ENCODE measurements around the gene PLA2G4B. TPM values are rescaled to one million over a fixed set of nuclear protein-coding genes. Genes with fewer than 3 reads are reported as not detected.

PLA2G4B gene
- 10 to 100 TPM; 31.6 to 48.1 TPM for polyA plus RNA-seq

GRCh38 chr15:41838400-41838897 lies at the start of gene PLA2G4B:
Gene PLA2G4B (plus strand): TSS chr15:41838847. CDS start chr15:41838914, 67 bp downstream.
- peaks cover 7 to 49% of the 10 kb centered on the region in 2 donors for H3K4me1 ChIP-seq (ENCODE audit: control insufficient read depth in 2 of 2, insufficient read depth in 2 of 2, low read length in 1 of 2)
- no peaks in the 10 kb centered on the region for H3K27me3 ChIP-seq (ENCODE audit: control insufficient read depth in 1 of 2, insufficient read depth in 2 of 2, low read length in 2 of 2)
- H3K4me3 ChIP-seq (ENCODE audit: low read depth in 1 of 2, low read length in 2 of 2) = peak within 1 kb of the TSS; percentile 8 to 9
- H3K9me3 ChIP-seq (ENCODE audit: control insufficient read depth in 2 of 2, insufficient read depth in 1 of 2, low read depth in 1 of 2, low read length in 1 of 2) = no peaks in the 10 kb centered on the region
- peak within 1 kb of the TSS; percentile 91 to 96 for H3K27ac ChIP-seq (ENCODE audit: low read depth in 2 of 2, low read length in 1 of 2)
- 43 to 60% methylated on average over 6 of the region's 6 CpGs for WGBS, 2 donors
- H3K36me3 ChIP-seq (ENCODE audit: control insufficient read depth in 2 of 2, insufficient read depth in 2 of 2, low read length in 1 of 2) = peaks cover 5 to 51% of the 10 kb centered on the region in 2 donors

GRCh38 chr15:41789236-41789635 lies 49.4 kb upstream of the PLA2G4B start:
- WGBS, 2 donors = 46 to 50% methylated on average over 4 of the region's 4 CpGs
- H3K27me3 ChIP-seq (ENCODE audit: control insufficient read depth in 1 of 2, insufficient read depth in 2 of 2, low read length in 2 of 2) = no peaks in the 10 kb centered on the region
- no peak overlapping the region for H3K4me3 ChIP-seq (ENCODE audit: low read depth in 1 of 2, low read length in 2 of 2)
- H3K9me3 ChIP-seq (ENCODE audit: control insufficient read depth in 2 of 2, insufficient read depth in 1 of 2, low read depth in 1 of 2, low read length in 1 of 2) = no peaks in the 10 kb centered on the region
- no peaks in the 10 kb centered on the region for H3K36me3 ChIP-seq (ENCODE audit: control insufficient read depth in 2 of 2, insufficient read depth in 2 of 2, low read length in 1 of 2)
- H3K27ac ChIP-seq (ENCODE audit: low read depth in 2 of 2, low read length in 1 of 2) = no peak overlapping the region
- peaks cover 7% of the 10 kb centered on the region in 2 donors for H3K4me1 ChIP-seq (ENCODE audit: control insufficient read depth in 2 of 2, insufficient read depth in 2 of 2, low read length in 1 of 2)

GRCh38 chr15:41789662-41790061 lies 49.0 kb upstream of the PLA2G4B start:
- Histone ChIP-seq H3K36me3 (ENCODE audit: control insufficient read depth in 2 of 2, insufficient read depth in 2 of 2, low read length in 1 of 2) (no peaks in the 10 kb centered on the region), H3K4me1 (ENCODE audit: control insufficient read depth in 2 of 2, insufficient read depth in 2 of 2, low read length in 1 of 2) (peaks cover 7% of the 10 kb centered on the region in 2 donors), H3K27ac (ENCODE audit: low read depth in 2 of 2, low read length in 1 of 2) (no peak overlapping the region), H3K9me3 (ENCODE audit: control insufficient read depth in 2 of 2, insufficient read depth in 1 of 2, low read depth in 1 of 2, low read length in 1 of 2) (no peaks in the 10 kb centered on the region), H3K27me3 (ENCODE audit: control insufficient read depth in 1 of 2, insufficient read depth in 2 of 2, low read length in 2 of 2) (no peaks in the 10 kb centered on the region), H3K4me3 (ENCODE audit: low read depth in 1 of 2, low read length in 2 of 2) (no peak overlapping the region)

GRCh38 chr15:41790169-41790568 lies 48.5 kb upstream of the PLA2G4B start:
- WGBS, 2 donors = 80 to 88% methylated on average over 3 of the region's 3 CpGs
- Histone ChIP-seq H3K4me1 (ENCODE audit: control insufficient read depth in 2 of 2, insufficient read depth in 2 of 2, low read length in 1 of 2) (peaks cover 7% of the 10 kb centered on the region in 2 donors), H3K27ac (ENCODE audit: low read depth in 2 of 2, low read length in 1 of 2) (peak overlapping the region in 1 of 2 donors; percentile 13)

GRCh38 chr15:41790756-41791546 lies 47.7 kb upstream of the PLA2G4B start:
- Histone ChIP-seq H3K36me3 (ENCODE audit: control insufficient read depth in 2 of 2, insufficient read depth in 2 of 2, low read length in 1 of 2) (no peaks in the 10 kb centered on the region), H3K4me1 (ENCODE audit: control insufficient read depth in 2 of 2, insufficient read depth in 2 of 2, low read length in 1 of 2) (peaks cover 7% of the 10 kb centered on the region in 2 donors), H3K4me3 (ENCODE audit: low read depth in 1 of 2, low read length in 2 of 2) (no peak overlapping the region), H3K27me3 (ENCODE audit: control insufficient read depth in 1 of 2, insufficient read depth in 2 of 2, low read length in 2 of 2) (no peaks in the 10 kb centered on the region), H3K27ac (ENCODE audit: low read depth in 2 of 2, low read length in 1 of 2) (peak overlapping the region; percentile 31 to 55), H3K9me3 (ENCODE audit: control insufficient read depth in 2 of 2, insufficient read depth in 1 of 2, low read depth in 1 of 2, low read length in 1 of 2) (no peaks in the 10 kb centered on the region)
- WGBS, 2 donors = 42 to 54% methylated on average over 5 of the region's 5 CpGs

More at GRCh38 chr15:41790169-41790568, 48.5 kb upstream of the PLA2G4B start:
- Histone ChIP-seq H3K9me3 (ENCODE audit: control insufficient read depth in 2 of 2, insufficient read depth in 1 of 2, low read depth in 1 of 2, low read length in 1 of 2) (no peaks in the 10 kb centered on the region), H3K36me3 (ENCODE audit: control insufficient read depth in 2 of 2, insufficient read depth in 2 of 2, low read length in 1 of 2) (no peaks in the 10 kb centered on the region), H3K4me3 (ENCODE audit: low read depth in 1 of 2, low read length in 2 of 2) (no peak overlapping the region), H3K27me3 (ENCODE audit: control insufficient read depth in 1 of 2, insufficient read depth in 2 of 2, low read length in 2 of 2) (no peaks in the 10 kb centered on the region)

- Histone ChIP-seq H3K9me3 (ENCODE audit: control insufficient read depth in 2 of 2, insufficient read depth in 1 of 2, low read depth in 1 of 2, low read length in 1 of 2) (no peaks in the 10 kb centered on the region), H3K27ac (ENCODE audit: low read depth in 2 of 2, low read length in 1 of 2) (peak overlapping the region in 1 of 2 donors; percentile 33), H3K36me3 (ENCODE audit: control insufficient read depth in 2 of 2, insufficient read depth in 2 of 2, low read length in 1 of 2) (no peaks in the 10 kb centered on the region), H3K4me1 (ENCODE audit: control insufficient read depth in 2 of 2, insufficient read depth in 2 of 2, low read length in 1 of 2) (peaks cover 7% of the 10 kb centered on the region in 2 donors), H3K27me3 (ENCODE audit: control insufficient read depth in 1 of 2, insufficient read depth in 2 of 2, low read length in 2 of 2) (no peaks in the 10 kb centered on the region), H3K4me3 (ENCODE audit: low read depth in 1 of 2, low read length in 2 of 2) (no peak overlapping the region)
- WGBS, 2 donors = 88 to 89% methylated on average over 4 of the region's 4 CpGs
Observed at GRCh38 chr15:41791547-41791937, 47.1 kb upstream of the PLA2G4B start.

GRCh38 chr15:41792000-41792637 lies 46.5 kb upstream of the PLA2G4B start:
- Histone ChIP-seq H3K4me3 (ENCODE audit: low read depth in 1 of 2, low read length in 2 of 2) (no peak overlapping the region), H3K36me3 (ENCODE audit: control insufficient read depth in 2 of 2, insufficient read depth in 2 of 2, low read length in 1 of 2) (no peaks in the 10 kb centered on the region), H3K9me3 (ENCODE audit: control insufficient read depth in 2 of 2, insufficient read depth in 1 of 2, low read depth in 1 of 2, low read length in 1 of 2) (no peaks in the 10 kb centered on the region), H3K4me1 (ENCODE audit: control insufficient read depth in 2 of 2, insufficient read depth in 2 of 2, low read length in 1 of 2) (peaks cover 7% of the 10 kb centered on the region in 2 donors), H3K27me3 (ENCODE audit: control insufficient read depth in 1 of 2, insufficient read depth in 2 of 2, low read length in 2 of 2) (no peaks in the 10 kb centered on the region), H3K27ac (ENCODE audit: low read depth in 2 of 2, low read length in 1 of 2) (no peak overlapping the region)
- 79 to 83% methylated on average over 5 of the region's 5 CpGs for WGBS, 2 donors

- Histone ChIP-seq H3K36me3 (ENCODE audit: control insufficient read depth in 2 of 2, insufficient read depth in 2 of 2, low read length in 1 of 2) (no peaks in the 10 kb centered on the region), H3K27ac (ENCODE audit: low read depth in 2 of 2, low read length in 1 of 2) (no peak overlapping the region), H3K4me3 (ENCODE audit: low read depth in 1 of 2, low read length in 2 of 2) (no peak overlapping the region), H3K4me1 (ENCODE audit: control insufficient read depth in 2 of 2, insufficient read depth in 2 of 2, low read length in 1 of 2) (peaks cover 7% of the 10 kb centered on the region in 2 donors), H3K27me3 (ENCODE audit: control insufficient read depth in 1 of 2, insufficient read depth in 2 of 2, low read length in 2 of 2) (no peaks in the 10 kb centered on the region), H3K9me3 (ENCODE audit: control insufficient read depth in 2 of 2, insufficient read depth in 1 of 2, low read depth in 1 of 2, low read length in 1 of 2) (no peaks in the 10 kb centered on the region)
- 52 to 57% methylated on average over 4 of the region's 4 CpGs for WGBS, 2 donors
Observed at GRCh38 chr15:41794081-41794480, 44.6 kb upstream of the PLA2G4B start.

GRCh38 chr15:41795996-41796856 lies 42.4 kb upstream of the PLA2G4B start:
- no peak overlapping the region for H3K4me3 ChIP-seq (ENCODE audit: low read depth in 1 of 2, low read length in 2 of 2)
- WGBS, 2 donors = 35 to 57% methylated on average over 10 of the region's 10 CpGs
- H3K27ac ChIP-seq (ENCODE audit: low read depth in 2 of 2, low read length in 1 of 2) = peak overlapping the region; percentile 6 to 44

More at GRCh38 chr15:41795996-41796856, 42.4 kb upstream of the PLA2G4B start:
- peaks cover 0 to 5% of the 10 kb centered on the region in 2 donors for H3K4me1 ChIP-seq (ENCODE audit: control insufficient read depth in 2 of 2, insufficient read depth in 2 of 2, low read length in 1 of 2)
- peaks cover 0 to 8% of the 10 kb centered on the region in 2 donors for H3K36me3 ChIP-seq (ENCODE audit: control insufficient read depth in 2 of 2, insufficient read depth in 2 of 2, low read length in 1 of 2)
- no peaks in the 10 kb centered on the region for H3K27me3 ChIP-seq (ENCODE audit: control insufficient read depth in 1 of 2, insufficient read depth in 2 of 2, low read length in 2 of 2)
- H3K9me3 ChIP-seq (ENCODE audit: control insufficient read depth in 2 of 2, insufficient read depth in 1 of 2, low read depth in 1 of 2, low read length in 1 of 2) = no peaks in the 10 kb centered on the region

Measured in esophagus (tissue), 2 donors.